Measurements from ENCODE around the gene NCAM2. TPM values are rescaled to one million over a fixed set of nuclear protein-coding genes. Genes with fewer than 3 reads are reported as not detected.

Gene NCAM2
- total RNA-seq, 2 donors from 2014 or later = 1.8 to 2.3 TPM

GRCh38 chr21:21151231-21151630, 153.0 kb downstream of the NCAM2 start:
- no peaks in the 10 kb centered on the region for H3K9me3 ChIP-seq
- no peak for DNase-seq (ENCODE audit: low spot score)
- no peak for TF ChIP-seq CTCF (IDR thresholded peaks at IDR 0.05)
- no peaks in the 10 kb centered on the region for H3K36me3 ChIP-seq
- no peak overlapping the region for H3K4me3 ChIP-seq
- H3K27me3 ChIP-seq = no peaks in the 10 kb centered on the region
- H3K4me1 ChIP-seq = no peaks in the 10 kb centered on the region
- no peak overlapping the region for H3K27ac ChIP-seq

DNA sequence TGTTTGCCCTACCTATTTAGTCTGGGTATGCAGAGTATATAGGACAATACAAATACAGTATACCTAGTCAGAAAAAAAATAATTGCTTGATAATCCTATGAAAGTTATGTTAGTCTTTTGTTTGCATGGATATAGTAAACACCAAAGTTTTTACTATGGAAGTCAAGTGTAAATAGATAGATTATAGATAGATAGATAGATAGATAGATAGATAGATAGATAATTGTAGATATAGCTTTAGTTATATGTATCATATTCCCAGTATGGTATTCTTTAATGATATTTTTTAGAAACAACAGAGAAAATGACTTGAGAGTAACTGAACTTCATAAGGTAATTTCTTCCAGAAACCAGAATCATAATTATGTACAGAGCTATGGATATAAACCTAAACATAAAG, 158.2 kb downstream of the NCAM2 start:
- no peak for TF ChIP-seq CTCF (IDR thresholded peaks at IDR 0.05)

GRCh38 chr21:21156957-21157356, 158.7 kb downstream of the NCAM2 start:
- Histone ChIP-seq H3K36me3 (no peaks in the 10 kb centered on the region), H3K9me3 (no peaks in the 10 kb centered on the region), H3K27me3 (no peaks in the 10 kb centered on the region), H3K4me3 (no peak overlapping the region), H3K27ac (no peak overlapping the region), H3K4me1 (no peaks in the 10 kb centered on the region)
- TF ChIP-seq CTCF (IDR thresholded peaks at IDR 0.05) = no peak
- DNase-seq (ENCODE audit: low spot score) = no peak

More for the DNA sequence above, 158.2 kb downstream of the NCAM2 start:
- Histone ChIP-seq H3K4me3 (no peak overlapping the region), H3K27ac (no peak overlapping the region), H3K36me3 (no peaks in the 10 kb centered on the region), H3K4me1 (no peaks in the 10 kb centered on the region), H3K27me3 (no peaks in the 10 kb centered on the region), H3K9me3 (no peaks in the 10 kb centered on the region)
- DNase-seq (ENCODE audit: low spot score) = no peak

DNA sequence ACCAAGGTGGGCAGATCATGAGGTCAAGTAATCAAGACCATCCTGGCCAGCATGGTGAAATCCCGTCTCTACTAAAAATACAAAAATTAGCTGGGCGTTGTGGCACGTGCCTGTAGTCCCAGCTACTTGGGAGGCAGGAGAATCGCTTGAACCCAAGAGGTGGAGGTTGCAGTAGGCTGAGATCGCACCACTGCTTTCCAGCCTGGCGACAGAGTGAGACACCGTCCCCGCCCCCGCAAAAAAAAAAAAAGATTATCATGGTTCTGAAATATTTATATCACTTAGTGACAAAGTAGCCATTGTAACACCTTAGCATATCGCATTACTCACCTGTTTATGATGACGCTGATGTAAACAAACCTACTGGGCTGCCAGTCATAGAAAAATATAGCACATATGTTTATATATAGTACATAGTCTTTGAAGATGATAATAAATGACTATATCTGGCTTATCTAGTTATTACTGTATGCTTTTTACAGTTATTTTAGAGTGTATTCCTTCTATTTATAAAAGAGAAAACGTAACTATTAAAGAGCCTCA, 160.2 kb downstream of the NCAM2 start:
- Histone ChIP-seq H3K4me1 (no peaks in the 10 kb centered on the region), H3K27me3 (no peaks in the 10 kb centered on the region), H3K9me3 (no peaks in the 10 kb centered on the region), H3K36me3 (no peaks in the 10 kb centered on the region), H3K27ac (no peak overlapping the region), H3K4me3 (no peak overlapping the region)
- TF ChIP-seq CTCF (IDR thresholded peaks at IDR 0.05) = no peak
- no peak for DNase-seq (ENCODE audit: low spot score)

- DNase-seq (ENCODE audit: low spot score) = no peak
- Histone ChIP-seq H3K4me3 (no peak overlapping the region), H3K27ac (no peak overlapping the region), H3K36me3 (no peaks in the 10 kb centered on the region), H3K9me3 (no peaks in the 10 kb centered on the region), H3K4me1 (no peaks in the 10 kb centered on the region), H3K27me3 (no peaks in the 10 kb centered on the region)
- no peak for TF ChIP-seq CTCF (IDR thresholded peaks at IDR 0.05)
Measured at GRCh38 chr21:21159253-21159899, 161.2 kb downstream of the NCAM2 start.

GRCh38 chr21:21162786-21163185, 164.6 kb downstream of the NCAM2 start:
- H3K27me3 ChIP-seq = no peaks in the 10 kb centered on the region
- H3K36me3 ChIP-seq = no peaks in the 10 kb centered on the region
- H3K9me3 ChIP-seq = peaks cover 0 to 2% of the 10 kb centered on the region in 2 donors
- H3K27ac ChIP-seq = no peak overlapping the region
- H3K4me3 ChIP-seq = no peak overlapping the region
- no peak for DNase-seq (ENCODE audit: low spot score)
- H3K4me1 ChIP-seq = no peaks in the 10 kb centered on the region
- no peak for TF ChIP-seq CTCF (IDR thresholded peaks at IDR 0.05)

Data from right atrium auricular region (tissue), 2 donors.